ENCODE results near the gene CERS6.
"Not testable (repeated sequence)": the region's sequence is repeated elsewhere in the genome, so short reads cannot be mapped to it uniquely, and the experiment has no call there.

Gene CERS6

DNA sequence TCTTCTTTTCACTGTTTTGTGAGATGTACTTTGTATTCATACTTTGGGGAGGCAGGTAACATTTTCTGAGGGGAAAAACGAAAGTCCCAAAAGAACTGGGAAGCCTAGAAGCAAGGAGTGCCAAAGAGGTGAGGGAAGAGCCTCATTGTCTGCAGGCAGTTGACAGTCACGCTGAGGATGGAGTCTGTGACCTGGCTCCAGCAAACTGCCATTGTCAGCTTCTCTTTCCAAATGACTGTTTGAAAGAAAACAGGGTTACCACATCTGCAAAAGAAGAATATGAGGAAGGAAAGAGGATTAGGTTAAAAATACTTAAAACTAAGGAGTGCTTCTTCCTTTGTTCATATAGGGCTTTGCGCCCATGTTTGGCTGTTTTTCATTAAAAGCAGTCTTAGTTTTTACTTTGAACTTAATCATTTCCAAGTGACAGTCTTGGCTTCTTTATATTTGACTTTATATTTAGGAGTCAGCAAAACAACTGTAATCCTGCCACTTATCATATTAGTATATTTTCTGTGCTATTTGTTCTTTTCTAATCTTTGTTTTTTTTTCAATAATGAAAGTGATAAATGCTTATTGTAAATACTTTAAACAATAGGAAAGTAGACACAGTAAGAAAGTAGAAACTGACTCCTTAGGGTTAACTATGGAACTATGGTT is 35.0 kb downstream of the CERS6 start:
- no peaks in the 10 kb centered on the region for H3K36me3 ChIP-seq (ENCODE audit: insufficient read depth, low read length)
- H3K27ac ChIP-seq (ENCODE audit: low read depth, low read length), result no peak overlapping the region
- no peak overlapping the region for H3K9ac ChIP-seq (ENCODE audit: low read length)
- H3K9me3 ChIP-seq (ENCODE audit: low read length), result no peaks in the 10 kb centered on the region
- H3K4me1 ChIP-seq (ENCODE audit: insufficient read depth, low read length), result no peaks in the 10 kb centered on the region
- H3K4me3 ChIP-seq (ENCODE audit: low read depth in 1 of 2, low read length in 2 of 2), result no peak overlapping the region
- H3K27me3 ChIP-seq (ENCODE audit: control insufficient read depth in 1 of 2, insufficient read depth in 2 of 2, low read length in 2 of 2), result no peaks in the 10 kb centered on the region

GRCh38 chr2:168491728-168492127 is 35.7 kb downstream of the CERS6 start:
- not testable (repeated sequence) for H3K9me3 ChIP-seq (ENCODE audit: low read length); H3K4me3 ChIP-seq (ENCODE audit: low read depth in 1 of 2, low read length in 2 of 2); H3K36me3 ChIP-seq (ENCODE audit: insufficient read depth, low read length); H3K27ac ChIP-seq (ENCODE audit: low read depth, low read length); H3K4me1 ChIP-seq (ENCODE audit: insufficient read depth, low read length); H3K27me3 ChIP-seq (ENCODE audit: control insufficient read depth in 1 of 2, insufficient read depth in 2 of 2, low read length in 2 of 2); H3K9ac ChIP-seq (ENCODE audit: low read length)

GRCh38 chr2:168493219-168493618 is 37.1 kb downstream of the CERS6 start:
- not testable (repeated sequence) for H3K4me3 ChIP-seq (ENCODE audit: low read depth in 1 of 2, low read length in 2 of 2); H3K9me3 ChIP-seq (ENCODE audit: low read length); H3K4me1 ChIP-seq (ENCODE audit: insufficient read depth, low read length); H3K27ac ChIP-seq (ENCODE audit: low read depth, low read length); H3K9ac ChIP-seq (ENCODE audit: low read length); H3K36me3 ChIP-seq (ENCODE audit: insufficient read depth, low read length); H3K27me3 ChIP-seq (ENCODE audit: control insufficient read depth in 1 of 2, insufficient read depth in 2 of 2, low read length in 2 of 2)

DNA sequence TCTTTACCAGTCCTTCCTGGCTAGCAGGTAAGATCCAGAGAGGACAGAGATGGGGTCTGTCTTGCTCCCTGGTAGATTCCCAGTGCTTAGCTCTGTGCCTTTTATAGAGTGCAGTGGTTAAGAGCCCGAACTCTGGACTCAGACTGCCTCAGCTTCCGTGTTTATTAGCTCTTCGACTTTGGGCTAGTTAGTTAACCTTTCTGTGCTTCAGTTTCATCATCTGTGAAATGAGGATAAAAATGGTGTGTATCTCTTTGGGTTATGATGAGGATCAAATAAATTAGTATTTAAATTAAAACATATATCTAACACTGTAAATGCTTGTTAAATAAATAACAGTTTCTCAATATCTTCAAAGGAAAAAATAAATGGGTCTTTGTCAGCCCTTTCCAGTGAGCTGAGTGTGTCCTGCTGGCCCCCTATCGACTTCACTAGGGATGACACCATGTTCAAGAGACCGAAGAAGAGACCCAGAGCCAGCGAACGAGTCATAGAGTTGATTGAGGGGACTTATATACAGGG is 38.2 kb downstream of the CERS6 start:
- H3K9ac ChIP-seq (ENCODE audit: low read length), result no peak overlapping the region
- no peaks in the 10 kb centered on the region for H3K27me3 ChIP-seq (ENCODE audit: control insufficient read depth in 1 of 2, insufficient read depth in 2 of 2, low read length in 2 of 2)
- H3K4me3 ChIP-seq (ENCODE audit: low read depth in 1 of 2, low read length in 2 of 2), result no peak overlapping the region
- H3K9me3 ChIP-seq (ENCODE audit: low read length), result no peaks in the 10 kb centered on the region
- no peak overlapping the region for H3K27ac ChIP-seq (ENCODE audit: low read depth, low read length)
- no peaks in the 10 kb centered on the region for H3K4me1 ChIP-seq (ENCODE audit: insufficient read depth, low read length)
- no peaks in the 10 kb centered on the region for H3K36me3 ChIP-seq (ENCODE audit: insufficient read depth, low read length)

GRCh38 chr2:168495524-168495923 is 39.5 kb downstream of the CERS6 start:
- H3K4me1 ChIP-seq (ENCODE audit: insufficient read depth, low read length), result no peaks in the 10 kb centered on the region
- H3K36me3 ChIP-seq (ENCODE audit: insufficient read depth, low read length), result no peaks in the 10 kb centered on the region
- H3K27me3 ChIP-seq (ENCODE audit: control insufficient read depth in 1 of 2, insufficient read depth in 2 of 2, low read length in 2 of 2), result no peaks in the 10 kb centered on the region
- H3K27ac ChIP-seq (ENCODE audit: low read depth, low read length), result no peak overlapping the region
- no peak overlapping the region for H3K4me3 ChIP-seq (ENCODE audit: low read depth in 1 of 2, low read length in 2 of 2)
- H3K9ac ChIP-seq (ENCODE audit: low read length), result no peak overlapping the region
- no peaks in the 10 kb centered on the region for H3K9me3 ChIP-seq (ENCODE audit: low read length)

DNA sequence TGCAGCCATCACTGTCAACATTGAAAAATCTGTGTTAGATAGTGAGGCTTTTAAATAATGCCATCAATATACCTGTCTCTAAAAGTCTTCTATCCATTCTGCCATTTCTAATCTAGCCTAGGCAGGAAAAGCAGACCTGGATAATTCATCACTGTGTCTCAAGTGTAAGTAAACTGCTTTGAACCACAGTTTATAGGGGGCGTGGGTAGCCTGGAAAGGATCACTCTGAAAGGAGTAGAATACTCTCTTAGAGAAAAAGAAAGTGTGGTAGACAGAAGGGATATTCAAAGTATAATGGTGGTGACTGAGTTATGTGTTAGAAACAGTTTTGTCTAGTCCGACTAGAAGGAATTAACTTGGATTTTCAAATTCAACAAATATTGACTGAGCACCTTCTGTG is 40.8 kb downstream of the CERS6 start:
- Histone ChIP-seq H3K4me1 (ENCODE audit: insufficient read depth, low read length) (no peaks in the 10 kb centered on the region), H3K27me3 (ENCODE audit: control insufficient read depth in 1 of 2, insufficient read depth in 2 of 2, low read length in 2 of 2) (no peaks in the 10 kb centered on the region), H3K27ac (ENCODE audit: low read depth, low read length) (no peak overlapping the region), H3K36me3 (ENCODE audit: insufficient read depth, low read length) (no peaks in the 10 kb centered on the region), H3K9me3 (ENCODE audit: low read length) (no peaks in the 10 kb centered on the region), H3K4me3 (ENCODE audit: low read depth in 1 of 2, low read length in 2 of 2) (no peak overlapping the region), H3K9ac (ENCODE audit: low read length) (no peak overlapping the region)

GRCh38 chr2:168499500-168499899 is 43.4 kb downstream of the CERS6 start:
- Histone ChIP-seq H3K9me3 (ENCODE audit: low read length) (no peaks in the 10 kb centered on the region), H3K9ac (ENCODE audit: low read length) (no peak overlapping the region), H3K27me3 (ENCODE audit: control insufficient read depth in 1 of 2, insufficient read depth in 2 of 2, low read length in 2 of 2) (no peaks in the 10 kb centered on the region), H3K36me3 (ENCODE audit: insufficient read depth, low read length) (no peaks in the 10 kb centered on the region), H3K27ac (ENCODE audit: low read depth, low read length) (no peak overlapping the region), H3K4me1 (ENCODE audit: insufficient read depth, low read length) (no peaks in the 10 kb centered on the region), H3K4me3 (ENCODE audit: low read depth in 1 of 2, low read length in 2 of 2) (no peak overlapping the region)

GRCh38 chr2:168500516-168500915 is 44.4 kb downstream of the CERS6 start:
- Histone ChIP-seq H3K4me1 (ENCODE audit: insufficient read depth, low read length) (no peaks in the 10 kb centered on the region), H3K9ac (ENCODE audit: low read length) (no peak overlapping the region)

GRCh38 chr2:168501466-168502065 is 45.5 kb downstream of the CERS6 start:
- Histone ChIP-seq H3K27me3 (ENCODE audit: control insufficient read depth in 1 of 2, insufficient read depth in 2 of 2, low read length in 2 of 2) (no peaks in the 10 kb centered on the region), H3K27ac (ENCODE audit: low read depth, low read length) (no peak overlapping the region), H3K9ac (ENCODE audit: low read length) (no peak overlapping the region), H3K36me3 (ENCODE audit: insufficient read depth, low read length) (no peaks in the 10 kb centered on the region), H3K4me1 (ENCODE audit: insufficient read depth, low read length) (no peaks in the 10 kb centered on the region), H3K4me3 (ENCODE audit: low read depth in 1 of 2, low read length in 2 of 2) (no peak overlapping the region), H3K9me3 (ENCODE audit: low read length) (no peaks in the 10 kb centered on the region)

More at GRCh38 chr2:168500516-168500915, 44.4 kb downstream of the CERS6 start:
- Histone ChIP-seq H3K36me3 (ENCODE audit: insufficient read depth, low read length) (no peaks in the 10 kb centered on the region), H3K9me3 (ENCODE audit: low read length) (no peaks in the 10 kb centered on the region), H3K4me3 (ENCODE audit: low read depth in 1 of 2, low read length in 2 of 2) (no peak overlapping the region), H3K27me3 (ENCODE audit: control insufficient read depth in 1 of 2, insufficient read depth in 2 of 2, low read length in 2 of 2) (no peaks in the 10 kb centered on the region), H3K27ac (ENCODE audit: low read depth, low read length) (no peak overlapping the region)

- H3K4me3 ChIP-seq (ENCODE audit: low read depth in 1 of 2, low read length in 2 of 2); H3K27me3 ChIP-seq (ENCODE audit: control insufficient read depth in 1 of 2, insufficient read depth in 2 of 2, low read length in 2 of 2); H3K4me1 ChIP-seq (ENCODE audit: insufficient read depth, low read length); H3K9ac ChIP-seq (ENCODE audit: low read length); H3K36me3 ChIP-seq (ENCODE audit: insufficient read depth, low read length); H3K9me3 ChIP-seq (ENCODE audit: low read length); H3K27ac ChIP-seq (ENCODE audit: low read depth, low read length): not testable (repeated sequence)
Measured at GRCh38 chr2:168502852-168503251, 46.8 kb downstream of the CERS6 start.

- H3K9ac ChIP-seq (ENCODE audit: low read length), result no peak overlapping the region
- H3K4me1 ChIP-seq (ENCODE audit: insufficient read depth, low read length), result no peaks in the 10 kb centered on the region
- no peaks in the 10 kb centered on the region for H3K36me3 ChIP-seq (ENCODE audit: insufficient read depth, low read length)
- no peak overlapping the region for H3K4me3 ChIP-seq (ENCODE audit: low read depth in 1 of 2, low read length in 2 of 2)
- H3K27me3 ChIP-seq (ENCODE audit: control insufficient read depth in 1 of 2, insufficient read depth in 2 of 2, low read length in 2 of 2), result no peaks in the 10 kb centered on the region
- H3K27ac ChIP-seq (ENCODE audit: low read depth, low read length), result no peak overlapping the region
- H3K9me3 ChIP-seq (ENCODE audit: low read length), result no peaks in the 10 kb centered on the region
Measured at GRCh38 chr2:168503901-168504300, 47.8 kb downstream of the CERS6 start.

- Histone ChIP-seq H3K27ac (ENCODE audit: low read depth, low read length) (no peak overlapping the region), H3K9me3 (ENCODE audit: low read length) (no peaks in the 10 kb centered on the region), H3K4me3 (ENCODE audit: low read depth in 1 of 2, low read length in 2 of 2) (no peak overlapping the region), H3K4me1 (ENCODE audit: insufficient read depth, low read length) (no peaks in the 10 kb centered on the region), H3K9ac (ENCODE audit: low read length) (no peak overlapping the region), H3K27me3 (ENCODE audit: control insufficient read depth in 1 of 2, insufficient read depth in 2 of 2, low read length in 2 of 2) (no peaks in the 10 kb centered on the region), H3K36me3 (ENCODE audit: insufficient read depth, low read length) (no peaks in the 10 kb centered on the region)
Measured at GRCh38 chr2:168504323-168504722, 48.3 kb downstream of the CERS6 start.

Measured in muscle layer of colon (tissue), 2 donors.